Measurements from ENCODE around the gene B4GAT1.
A peak's percentile ranks its signal among the peaks of the same experiment; 100 is the strongest.

B4GAT1 gene

DNA sequence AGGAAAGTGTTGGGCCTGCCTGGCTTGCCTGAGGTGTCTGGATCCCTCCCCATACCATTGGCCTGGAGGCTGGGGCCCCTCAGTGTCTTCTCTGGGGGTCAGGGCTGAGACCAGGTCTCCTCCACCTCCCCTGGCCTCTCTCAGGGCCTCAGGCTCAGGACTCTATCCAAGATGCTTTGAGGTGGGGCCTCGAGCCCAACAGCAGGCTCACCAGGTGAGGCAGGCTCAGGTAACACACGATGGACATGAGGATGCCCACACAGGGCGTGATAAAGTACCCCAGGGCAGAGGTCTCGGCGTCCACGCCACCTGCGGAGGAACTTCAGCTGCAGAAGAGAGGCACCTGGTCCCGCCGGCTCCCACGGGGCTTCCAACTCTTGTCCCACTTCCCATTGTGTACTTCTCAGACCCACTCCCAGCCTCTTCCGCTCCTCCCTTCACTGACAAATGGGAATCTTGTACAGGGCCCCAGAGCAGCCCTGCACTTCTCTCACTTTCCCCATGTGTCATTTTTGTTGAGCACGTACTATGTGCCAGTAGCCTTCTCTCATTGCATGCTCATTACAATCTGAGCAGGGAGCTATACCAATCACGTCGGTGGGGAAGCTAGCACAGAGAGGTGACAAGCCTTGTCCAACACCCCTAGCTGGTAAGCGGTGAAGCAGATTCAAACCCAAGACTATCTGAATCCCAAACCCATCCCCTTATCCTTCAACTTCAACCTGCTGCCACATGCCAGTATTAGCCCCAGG is 20.3 kb upstream of the B4GAT1 start:
- no peaks in the 10 kb centered on the region for H3K9me3 ChIP-seq (replicated peaks in 1 of 2; ENCODE audit: control insufficient read depth in 2 of 2, insufficient read depth in 1 of 2, low read depth in 1 of 2, low read length in 2 of 2)
- no peak overlapping the region for H3K9ac ChIP-seq (ENCODE audit: low read depth, low read length, poor library complexity)
- H3K4ac ChIP-seq (ENCODE audit: low read length), result no peak overlapping the region
- no peak overlapping the region for H3K4me2 ChIP-seq (ENCODE audit: insufficient read depth, low read length, poor library complexity, severe bottlenecking)
- no peak overlapping the region for H4K8ac ChIP-seq (ENCODE audit: low read depth, low read length)
- no peak overlapping the region for H3K4me3 ChIP-seq (ENCODE audit: low read length in 2 of 2)
- no peak overlapping the region for H2AFZ ChIP-seq (ENCODE audit: low read length)
- peaks cover 8 to 11% of the 10 kb centered on the region in 2 donors for H3K4me1 ChIP-seq (ENCODE audit: control insufficient read depth in 2 of 2, insufficient read depth in 1 of 2, low read depth in 1 of 2, low read length in 2 of 2)
- no peak overlapping the region for H3K14ac ChIP-seq (ENCODE audit: low read length)
- H3K27me3 ChIP-seq (ENCODE audit: control insufficient read depth in 3 of 3, insufficient read depth in 3 of 3, low read depth in 1 of 3, low read length in 3 of 3), result no peaks in the 10 kb centered on the region
- no peak overlapping the region for H4K91ac ChIP-seq (ENCODE audit: low read depth, low read length, poor library complexity)
- DNase-seq (ENCODE audit: low spot score), result no peak
- H2BK120ac ChIP-seq (ENCODE audit: low read depth, low read length), result no peak overlapping the region
- H3K27ac ChIP-seq (replicated peaks; ENCODE audit: low read length), result no peak overlapping the region
- no peak overlapping the region for H2BK15ac ChIP-seq (ENCODE audit: low read length)
- H2BK5ac ChIP-seq (ENCODE audit: low read length), result no peak overlapping the region
- peaks cover 3 to 51% of the 10 kb centered on the region in 2 donors for H3K36me3 ChIP-seq (replicated peaks in 1 of 2; ENCODE audit: control insufficient read depth in 2 of 2, insufficient read depth in 2 of 2, low read length in 2 of 2)
- H2AK5ac ChIP-seq (ENCODE audit: low read depth, low read length), result no peak overlapping the region
- H3K23ac ChIP-seq (ENCODE audit: low read depth, low read length, poor library complexity), result peak overlapping the region; percentile 56
- WGBS, 2 donors (ENCODE audit: extremely low coverage in 2 of 2, insufficient read length in 2 of 2, insufficient replicate concordance in 1 of 2), result no CpG with 5 or more reads among the region's 15 CpGs
- H3K79me1 ChIP-seq (ENCODE audit: low read depth, low read length), result peaks cover 13% of the 10 kb centered on the region
- H2BK12ac ChIP-seq (ENCODE audit: low read length), result no peak overlapping the region
- H3K18ac ChIP-seq (ENCODE audit: low read length), result no peak overlapping the region

DNA sequence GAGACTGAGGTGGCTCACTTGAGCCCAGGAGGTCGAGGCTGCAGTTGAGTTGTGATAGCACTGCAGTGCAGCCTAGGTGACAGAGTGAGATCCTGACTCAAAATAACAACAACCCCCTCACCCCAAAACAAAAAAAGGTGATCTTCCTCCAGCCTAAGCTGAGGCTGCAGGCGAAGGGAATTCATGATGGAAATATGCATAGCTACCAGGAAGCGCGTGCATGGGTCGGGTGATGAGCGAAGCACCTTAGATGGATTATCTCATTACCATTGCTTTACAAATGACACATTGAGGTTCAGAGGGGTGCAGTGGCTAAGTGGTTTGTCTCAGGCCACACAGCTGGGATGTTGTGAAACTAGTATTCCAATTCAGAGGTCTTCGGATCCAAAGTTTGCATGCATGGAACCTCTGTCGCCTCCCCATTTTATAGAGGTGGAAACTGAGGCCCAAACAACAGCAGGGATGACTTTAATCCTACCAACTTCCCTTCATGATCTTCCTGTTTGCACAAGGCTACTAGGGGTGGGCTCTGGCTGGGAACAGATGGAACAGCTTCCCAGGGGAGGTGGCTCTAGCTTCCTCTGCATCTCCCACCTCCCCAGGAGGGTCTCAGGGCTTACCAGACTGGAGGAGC is 19.5 kb upstream of the B4GAT1 start:
- Histone ChIP-seq H2AFZ (ENCODE audit: low read length) (no peak overlapping the region), H2BK12ac (ENCODE audit: low read length) (no peak overlapping the region), H3K23ac (ENCODE audit: low read depth, low read length, poor library complexity) (peak overlapping the region; percentile 25), H2BK5ac (ENCODE audit: low read length) (no peak overlapping the region), H2BK120ac (ENCODE audit: low read depth, low read length) (no peak overlapping the region), H3K9me3 (replicated peaks in 1 of 2; ENCODE audit: control insufficient read depth in 2 of 2, insufficient read depth in 1 of 2, low read depth in 1 of 2, low read length in 2 of 2) (no peaks in the 10 kb centered on the region), H4K8ac (ENCODE audit: low read depth, low read length) (no peak overlapping the region), H3K18ac (ENCODE audit: low read length) (no peak overlapping the region), H3K14ac (ENCODE audit: low read length) (no peak overlapping the region), H3K27ac (replicated peaks; ENCODE audit: low read length) (no peak overlapping the region), H2AK5ac (ENCODE audit: low read depth, low read length) (no peak overlapping the region), H3K79me1 (ENCODE audit: low read depth, low read length) (peaks cover 13% of the 10 kb centered on the region), H3K27me3 (ENCODE audit: control insufficient read depth in 3 of 3, insufficient read depth in 3 of 3, low read depth in 1 of 3, low read length in 3 of 3) (no peaks in the 10 kb centered on the region), H2BK15ac (ENCODE audit: low read length) (no peak overlapping the region), H3K4me2 (ENCODE audit: insufficient read depth, low read length, poor library complexity, severe bottlenecking) (no peak overlapping the region), H3K9ac (ENCODE audit: low read depth, low read length, poor library complexity) (no peak overlapping the region), H3K36me3 (replicated peaks in 1 of 2; ENCODE audit: control insufficient read depth in 2 of 2, insufficient read depth in 2 of 2, low read length in 2 of 2) (peaks cover 3 to 54% of the 10 kb centered on the region in 2 donors), H4K91ac (ENCODE audit: low read depth, low read length, poor library complexity) (no peak overlapping the region), H3K4me3 (ENCODE audit: low read length in 2 of 2) (no peak overlapping the region), H3K4ac (ENCODE audit: low read length) (no peak overlapping the region), H3K4me1 (ENCODE audit: control insufficient read depth in 2 of 2, insufficient read depth in 1 of 2, low read depth in 1 of 2, low read length in 2 of 2) (peaks cover 7 to 11% of the 10 kb centered on the region in 2 donors)
- no peak for DNase-seq (ENCODE audit: low spot score)
- WGBS, 2 donors (ENCODE audit: extremely low coverage in 2 of 2, insufficient read length in 2 of 2, insufficient replicate concordance in 1 of 2), result no CpG with 5 or more reads among the region's 8 CpGs

DNA sequence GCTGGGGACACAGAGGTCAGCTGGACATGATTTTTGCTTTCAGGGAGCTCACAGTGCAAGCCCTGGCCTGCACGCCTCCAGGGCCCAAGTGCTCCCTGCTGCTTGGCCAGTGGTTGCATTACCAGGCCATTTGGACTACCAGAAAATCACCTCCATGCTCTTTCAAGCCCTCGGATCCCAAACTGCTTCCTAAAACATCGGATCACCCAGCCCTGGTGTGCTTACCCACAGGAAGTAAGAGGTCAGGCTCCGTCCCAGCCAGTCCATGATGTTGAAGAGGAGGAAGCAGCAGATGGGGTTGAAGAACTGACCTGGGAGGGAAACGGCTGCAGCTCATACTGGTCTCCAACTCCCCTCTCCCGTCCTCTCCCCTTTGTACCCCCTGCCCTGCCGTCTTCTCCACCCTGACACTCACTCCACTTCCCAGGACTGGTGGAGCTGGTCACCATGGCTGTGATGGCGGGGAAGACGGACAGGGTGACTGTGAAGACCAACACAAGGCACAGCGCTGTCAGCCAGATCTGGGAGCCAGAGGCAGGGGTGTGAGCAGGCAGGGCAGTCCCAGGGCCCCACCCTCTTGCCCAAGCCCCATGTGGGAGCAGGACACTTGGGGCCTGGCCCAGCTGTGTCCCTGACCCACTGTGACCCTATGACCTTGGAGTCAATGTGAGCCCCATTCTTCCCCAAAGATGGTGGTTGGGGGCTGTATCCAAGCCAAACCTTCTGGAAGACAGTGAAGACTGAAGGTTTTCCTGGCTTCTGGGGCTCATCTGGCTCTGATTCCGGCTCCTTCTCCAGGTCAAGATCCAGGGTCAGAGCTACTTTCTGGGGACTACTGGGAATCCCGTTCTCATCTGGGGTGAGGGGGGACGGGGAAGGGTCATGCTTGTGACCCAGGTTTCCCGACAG is 18.5 kb upstream of the B4GAT1 start:
- no peak overlapping the region for H2BK120ac ChIP-seq (ENCODE audit: low read depth, low read length)
- H3K9ac ChIP-seq (ENCODE audit: low read depth, low read length, poor library complexity), result no peak overlapping the region
- peak overlapping the region; percentile 70 for H3K23ac ChIP-seq (ENCODE audit: low read depth, low read length, poor library complexity)
- no peak overlapping the region for H4K8ac ChIP-seq (ENCODE audit: low read depth, low read length)
- H3K18ac ChIP-seq (ENCODE audit: low read length), result no peak overlapping the region
- no peak overlapping the region for H3K14ac ChIP-seq (ENCODE audit: low read length)
- no peaks in the 10 kb centered on the region for H3K9me3 ChIP-seq (replicated peaks in 1 of 2; ENCODE audit: control insufficient read depth in 2 of 2, insufficient read depth in 1 of 2, low read depth in 1 of 2, low read length in 2 of 2)
- no peak overlapping the region for H2BK12ac ChIP-seq (ENCODE audit: low read length)
- H3K4me3 ChIP-seq (ENCODE audit: low read length in 2 of 2), result no peak overlapping the region
- peaks cover 3 to 57% of the 10 kb centered on the region in 2 donors for H3K36me3 ChIP-seq (replicated peaks in 1 of 2; ENCODE audit: control insufficient read depth in 2 of 2, insufficient read depth in 2 of 2, low read length in 2 of 2)
- no peak overlapping the region for H3K4me2 ChIP-seq (ENCODE audit: insufficient read depth, low read length, poor library complexity, severe bottlenecking)
- peak overlapping the region; percentile 25 for H3K27ac ChIP-seq (replicated peaks; ENCODE audit: low read length)
- no peak for DNase-seq (ENCODE audit: low spot score)
- H3K79me1 ChIP-seq (ENCODE audit: low read depth, low read length), result peaks cover 13% of the 10 kb centered on the region
- H3K27me3 ChIP-seq (ENCODE audit: control insufficient read depth in 3 of 3, insufficient read depth in 3 of 3, low read depth in 1 of 3, low read length in 3 of 3), result no peaks in the 10 kb centered on the region
- H4K91ac ChIP-seq (ENCODE audit: low read depth, low read length, poor library complexity), result no peak overlapping the region
- H2AK5ac ChIP-seq (ENCODE audit: low read depth, low read length), result no peak overlapping the region
- H2BK15ac ChIP-seq (ENCODE audit: low read length), result no peak overlapping the region
- H3K4ac ChIP-seq (ENCODE audit: low read length), result no peak overlapping the region
- H3K4me1 ChIP-seq (ENCODE audit: control insufficient read depth in 2 of 2, insufficient read depth in 1 of 2, low read depth in 1 of 2, low read length in 2 of 2), result peaks cover 7 to 8% of the 10 kb centered on the region in 2 donors
- no CpG with 5 or more reads among the region's 14 CpGs for WGBS, 2 donors (ENCODE audit: extremely low coverage in 2 of 2, insufficient read length in 2 of 2, insufficient replicate concordance in 1 of 2)
- H2AFZ ChIP-seq (ENCODE audit: low read length), result no peak overlapping the region
- no peak overlapping the region for H2BK5ac ChIP-seq (ENCODE audit: low read length)

DNA sequence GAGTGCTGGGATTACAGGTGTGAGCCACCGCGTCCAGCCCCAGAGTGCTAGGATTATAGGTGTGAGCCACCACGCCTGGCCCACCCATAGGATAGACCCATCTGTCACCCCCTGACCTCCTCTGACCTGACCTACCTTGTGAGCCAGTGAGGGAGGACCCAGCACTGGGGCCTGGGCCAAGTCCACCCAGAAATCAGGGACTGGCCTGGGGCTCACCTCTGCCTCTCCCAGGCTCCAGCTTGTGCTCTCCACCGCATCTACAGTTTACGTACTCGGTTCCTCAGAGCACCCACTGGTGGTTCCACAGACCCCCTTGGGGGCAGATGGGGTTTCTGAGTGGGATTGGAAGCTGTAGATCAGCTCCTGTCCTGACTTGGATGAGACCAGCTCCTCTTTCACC is 17.7 kb upstream of the B4GAT1 start:
- H2BK5ac ChIP-seq (ENCODE audit: low read length), result no peak overlapping the region
- H4K91ac ChIP-seq (ENCODE audit: low read depth, low read length, poor library complexity), result no peak overlapping the region
- H2BK15ac ChIP-seq (ENCODE audit: low read length), result no peak overlapping the region
- no peak overlapping the region for H3K4me3 ChIP-seq (ENCODE audit: low read length in 2 of 2)
- H3K14ac ChIP-seq (ENCODE audit: low read length), result no peak overlapping the region
- DNase-seq (ENCODE audit: low spot score), result no peak
- H3K79me1 ChIP-seq (ENCODE audit: low read depth, low read length), result peaks cover 13% of the 10 kb centered on the region
- peaks cover 5 to 8% of the 10 kb centered on the region in 2 donors for H3K4me1 ChIP-seq (ENCODE audit: control insufficient read depth in 2 of 2, insufficient read depth in 1 of 2, low read depth in 1 of 2, low read length in 2 of 2)
- no peak overlapping the region for H4K8ac ChIP-seq (ENCODE audit: low read depth, low read length)
- H3K9me3 ChIP-seq (replicated peaks in 1 of 2; ENCODE audit: control insufficient read depth in 2 of 2, insufficient read depth in 1 of 2, low read depth in 1 of 2, low read length in 2 of 2), result no peaks in the 10 kb centered on the region
- H3K36me3 ChIP-seq (replicated peaks in 1 of 2; ENCODE audit: control insufficient read depth in 2 of 2, insufficient read depth in 2 of 2, low read length in 2 of 2), result peaks cover 6 to 60% of the 10 kb centered on the region in 2 donors
- no peak overlapping the region for H3K9ac ChIP-seq (ENCODE audit: low read depth, low read length, poor library complexity)
- no peak overlapping the region for H3K27ac ChIP-seq (replicated peaks; ENCODE audit: low read length)
- WGBS, 2 donors (ENCODE audit: extremely low coverage in 2 of 2, insufficient read length in 2 of 2, insufficient replicate concordance in 1 of 2), result no CpG with 5 or more reads among the region's 6 CpGs
- H3K4me2 ChIP-seq (ENCODE audit: insufficient read depth, low read length, poor library complexity, severe bottlenecking), result no peak overlapping the region
- no peaks in the 10 kb centered on the region for H3K27me3 ChIP-seq (ENCODE audit: control insufficient read depth in 3 of 3, insufficient read depth in 3 of 3, low read depth in 1 of 3, low read length in 3 of 3)
- no peak overlapping the region for H2BK120ac ChIP-seq (ENCODE audit: low read depth, low read length)
- no peak overlapping the region for H3K23ac ChIP-seq (ENCODE audit: low read depth, low read length, poor library complexity)
- no peak overlapping the region for H2AK5ac ChIP-seq (ENCODE audit: low read depth, low read length)
- no peak overlapping the region for H3K18ac ChIP-seq (ENCODE audit: low read length)
- no peak overlapping the region for H2AFZ ChIP-seq (ENCODE audit: low read length)
- H3K4ac ChIP-seq (ENCODE audit: low read length), result no peak overlapping the region
- H2BK12ac ChIP-seq (ENCODE audit: low read length), result no peak overlapping the region

Measured in neuronal stem cell (in vitro differentiated cells).